ENCODE results near the gene IGSF11.
"Not testable (repeated sequence)": the region's sequence is repeated elsewhere in the genome, so short reads cannot be mapped to it uniquely, and the experiment has no call there.

Gene IGSF11

DNA sequence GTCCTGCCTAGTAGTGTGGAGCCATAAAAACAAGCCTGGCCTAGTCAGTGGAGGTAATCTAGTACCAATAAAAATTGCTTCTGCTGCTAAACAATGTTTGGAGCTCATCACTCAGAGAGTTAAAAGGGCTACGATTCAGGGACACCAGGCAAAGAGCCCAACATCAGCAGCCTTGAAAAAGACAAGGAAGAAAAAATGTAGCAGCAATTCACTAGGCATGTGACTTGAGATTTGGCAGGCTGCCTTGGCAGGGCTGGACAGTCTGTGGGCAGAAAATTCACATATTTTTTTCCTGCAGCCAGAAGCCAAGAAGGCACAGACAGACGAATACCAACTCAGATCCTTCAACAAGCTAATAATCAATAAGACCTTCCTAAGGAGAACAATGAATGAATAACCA lies 47.2 kb downstream of the IGSF11 start:
- no peak for TF ChIP-seq TAF1 (IDR thresholded peaks at IDR 0.05; ENCODE audit: borderline replicate concordance, low read depth, low read length)
- TF ChIP-seq POLR2AphosphoS5 (IDR thresholded peaks at IDR 0.05; ENCODE audit: low read depth, low read length), result no peak
- TF ChIP-seq POLR2A (IDR thresholded peaks at IDR 0.05; ENCODE audit: low read depth, low read length), result no peak
- DNase-seq (ENCODE audit: insufficient read length) (no peak), FAIRE-seq (no peak)

GRCh38 chr3:118986734-118987133 lies 47.9 kb downstream of the IGSF11 start:
- FAIRE-seq (no peak), DNase-seq (ENCODE audit: insufficient read length) (no peak)
- TF ChIP-seq POLR2AphosphoS5 (IDR thresholded peaks at IDR 0.05; ENCODE audit: low read depth, low read length) (no peak), TAF1 (IDR thresholded peaks at IDR 0.05; ENCODE audit: borderline replicate concordance, low read depth, low read length) (no peak), POLR2A (IDR thresholded peaks at IDR 0.05; ENCODE audit: low read depth, low read length) (no peak)

DNA sequence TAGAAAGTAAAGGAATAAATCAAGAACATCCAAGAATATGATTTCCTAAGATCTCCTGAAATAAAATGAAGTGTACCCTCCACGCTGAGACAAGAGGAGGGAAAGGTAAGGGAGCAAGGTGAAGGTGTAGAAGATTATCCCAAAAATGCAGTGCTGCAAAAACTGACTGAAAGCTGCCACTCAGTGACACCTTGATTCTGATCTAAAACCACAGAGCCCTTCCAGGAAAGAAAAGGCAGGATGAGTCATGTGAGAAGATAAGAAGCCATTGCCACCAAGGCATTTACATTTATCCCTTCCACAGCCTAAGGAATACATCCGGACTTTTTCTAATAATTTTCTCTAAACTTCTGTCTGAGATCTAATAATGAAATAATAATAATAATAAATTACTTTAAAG lies 49.9 kb downstream of the IGSF11 start:
- TF ChIP-seq TAF1 (IDR thresholded peaks at IDR 0.05; ENCODE audit: borderline replicate concordance, low read depth, low read length) (no peak), POLR2AphosphoS5 (IDR thresholded peaks at IDR 0.05; ENCODE audit: low read depth, low read length) (no peak), POLR2A (IDR thresholded peaks at IDR 0.05; ENCODE audit: low read depth, low read length) (no peak)
- FAIRE-seq, result no peak
- DNase-seq (ENCODE audit: insufficient read length), result no peak

- DNase-seq (ENCODE audit: insufficient read length) (no peak), FAIRE-seq (no peak)
- TF ChIP-seq POLR2AphosphoS5 (IDR thresholded peaks at IDR 0.05; ENCODE audit: low read depth, low read length) (no peak), TAF1 (IDR thresholded peaks at IDR 0.05; ENCODE audit: borderline replicate concordance, low read depth, low read length) (no peak), POLR2A (IDR thresholded peaks at IDR 0.05; ENCODE audit: low read depth, low read length) (no peak)
Measured at GRCh38 chr3:118981494-118982134, 53.0 kb downstream of the IGSF11 start.

DNA sequence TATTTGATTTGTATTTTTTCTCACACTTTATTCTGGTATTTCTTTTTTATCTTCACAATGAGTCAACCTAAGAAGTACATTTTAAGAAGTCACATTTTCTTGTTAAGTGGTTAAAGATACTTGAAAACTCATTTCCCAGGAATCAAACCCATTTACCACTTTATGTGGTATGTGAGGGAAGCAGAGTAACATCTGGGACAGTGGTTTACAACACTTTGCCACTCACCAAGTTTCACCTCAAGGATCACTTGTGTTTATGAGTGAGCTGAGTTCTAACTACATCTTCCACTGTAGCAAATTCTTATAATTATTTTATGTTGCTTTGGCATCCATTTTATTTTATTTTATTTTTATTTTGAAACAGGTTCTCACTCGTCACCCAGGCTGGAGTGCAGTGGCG lies 53.8 kb downstream of the IGSF11 start:
- FAIRE-seq, result no peak
- TF ChIP-seq POLR2AphosphoS5 (IDR thresholded peaks at IDR 0.05; ENCODE audit: low read depth, low read length) (no peak), POLR2A (IDR thresholded peaks at IDR 0.05; ENCODE audit: low read depth, low read length) (no peak), TAF1 (IDR thresholded peaks at IDR 0.05; ENCODE audit: borderline replicate concordance, low read depth, low read length) (no peak)
- DNase-seq (ENCODE audit: insufficient read length), result no peak

DNA sequence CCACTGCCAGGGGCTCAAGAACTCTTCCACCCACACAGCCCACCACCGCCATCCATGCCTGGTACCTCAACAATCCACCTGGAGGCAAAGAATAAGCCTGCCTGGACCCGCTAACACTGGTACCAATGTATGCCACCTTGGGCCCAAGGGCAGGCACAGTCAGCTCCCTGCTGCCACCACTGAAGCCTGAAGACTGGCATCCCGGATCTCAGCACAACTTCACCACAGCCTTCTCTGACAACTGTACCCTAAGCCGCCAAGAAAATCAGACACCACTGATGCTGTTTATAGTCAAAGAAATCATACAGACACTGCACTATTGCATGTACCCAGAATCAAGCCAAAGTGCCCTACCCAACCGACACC lies 56.3 kb downstream of the IGSF11 start:
- no peak for TF ChIP-seq POLR2AphosphoS5 (IDR thresholded peaks at IDR 0.05; ENCODE audit: low read depth, low read length)
- no peak for TF ChIP-seq TAF1 (IDR thresholded peaks at IDR 0.05; ENCODE audit: borderline replicate concordance, low read depth, low read length)
- TF ChIP-seq POLR2A (IDR thresholded peaks at IDR 0.05; ENCODE audit: low read depth, low read length), result no peak
- no peak for DNase-seq (ENCODE audit: insufficient read length)
- no peak for FAIRE-seq

- no peak for TF ChIP-seq POLR2A (IDR thresholded peaks at IDR 0.05; ENCODE audit: low read depth, low read length)
- TF ChIP-seq POLR2AphosphoS5 (IDR thresholded peaks at IDR 0.05; ENCODE audit: low read depth, low read length), result no peak
- no peak for TF ChIP-seq TAF1 (IDR thresholded peaks at IDR 0.05; ENCODE audit: borderline replicate concordance, low read depth, low read length)
- DNase-seq (ENCODE audit: insufficient read length), result no peak
- FAIRE-seq, result no peak
Measured at GRCh38 chr3:118977671-118978392, 56.8 kb downstream of the IGSF11 start.

DNA sequence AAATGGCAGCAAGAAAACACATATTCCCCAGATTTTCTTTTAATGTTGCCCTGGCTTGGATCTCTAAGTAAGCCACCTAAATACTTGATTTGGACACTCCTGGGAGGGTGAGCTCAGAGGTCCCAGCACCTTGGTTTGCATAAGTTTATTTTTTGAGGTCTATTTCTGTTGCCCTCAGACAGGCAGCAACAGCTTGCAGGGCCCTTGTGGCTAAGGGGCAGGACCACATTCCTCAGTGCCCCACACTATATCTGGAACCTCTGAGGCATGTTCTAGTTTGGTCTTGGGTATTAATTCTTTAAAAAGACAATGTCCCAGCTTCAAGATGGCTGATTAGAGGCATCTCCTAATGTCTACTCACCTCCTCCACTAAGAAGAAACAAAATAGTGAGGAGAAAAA lies 57.5 kb downstream of the IGSF11 start:
- FAIRE-seq, result no peak

DNA sequence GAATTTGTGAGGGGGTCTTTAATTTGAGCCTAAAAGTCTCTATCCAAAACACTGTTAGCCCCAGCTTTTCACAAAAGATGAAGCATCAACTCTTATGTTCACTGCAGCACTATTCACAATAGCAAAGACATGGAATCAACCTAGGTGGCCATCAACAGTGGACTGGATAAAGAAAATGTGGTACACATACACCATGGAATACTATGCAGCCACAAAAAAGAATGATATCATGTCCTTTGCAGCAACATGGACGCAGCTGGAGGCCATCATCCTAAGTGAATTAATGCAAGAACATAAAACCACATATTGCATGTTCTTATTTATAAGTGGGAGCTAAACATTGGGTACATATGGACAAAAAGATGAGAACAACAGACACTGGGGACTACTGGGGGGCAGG lies 59.2 kb downstream of the IGSF11 start:
- FAIRE-seq; DNase-seq (ENCODE audit: insufficient read length): not testable (repeated sequence)

More for the DNA sequence above, 57.5 kb downstream of the IGSF11 start:
- DNase-seq (ENCODE audit: insufficient read length), result no peak
- TF ChIP-seq POLR2A (IDR thresholded peaks at IDR 0.05; ENCODE audit: low read depth, low read length) (no peak), POLR2AphosphoS5 (IDR thresholded peaks at IDR 0.05; ENCODE audit: low read depth, low read length) (no peak), TAF1 (IDR thresholded peaks at IDR 0.05; ENCODE audit: borderline replicate concordance, low read depth, low read length) (no peak)

DNA sequence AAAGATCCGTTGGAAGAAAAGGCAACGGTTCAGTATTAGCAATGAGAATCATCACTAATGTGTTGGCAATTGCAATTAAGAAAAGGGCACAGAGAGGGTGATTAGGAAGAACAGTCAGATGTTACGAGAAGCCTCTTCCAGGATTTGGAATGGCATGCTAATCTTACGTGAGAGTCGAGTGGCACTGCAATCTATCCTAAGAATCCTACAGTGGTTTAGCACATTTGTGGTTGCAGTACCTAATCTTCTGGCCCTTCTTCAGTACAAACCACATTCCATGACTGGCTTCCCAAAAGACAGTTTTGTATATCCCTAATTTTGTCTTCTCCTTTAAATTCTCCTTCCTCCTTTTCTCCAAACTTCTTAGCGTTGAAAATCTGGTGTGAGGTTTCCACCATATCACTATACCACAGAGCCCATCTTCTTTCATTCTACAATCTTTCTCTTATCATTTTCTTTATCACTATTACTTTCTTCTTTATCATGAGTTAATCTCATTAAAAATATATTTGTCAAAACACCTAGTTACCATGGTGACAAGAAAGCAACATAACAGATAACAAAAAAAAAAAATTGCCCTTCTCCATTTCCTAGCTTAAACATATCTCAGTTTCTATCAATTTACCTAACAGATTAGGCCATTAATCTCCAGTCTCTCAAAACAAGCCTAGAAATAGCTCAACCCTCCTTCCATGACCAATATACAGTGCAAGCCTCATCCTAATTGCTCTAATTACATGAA lies 60.1 kb downstream of the IGSF11 start:
- FAIRE-seq, result no peak
- TF ChIP-seq POLR2A (IDR thresholded peaks at IDR 0.05; ENCODE audit: low read depth, low read length) (no peak), TAF1 (IDR thresholded peaks at IDR 0.05; ENCODE audit: borderline replicate concordance, low read depth, low read length) (no peak), POLR2AphosphoS5 (IDR thresholded peaks at IDR 0.05; ENCODE audit: low read depth, low read length) (no peak)
- DNase-seq (ENCODE audit: insufficient read length), result no peak

- no peak for TF ChIP-seq TAF1 (IDR thresholded peaks at IDR 0.05; ENCODE audit: borderline replicate concordance, low read depth, low read length)
- no peak for TF ChIP-seq POLR2AphosphoS5 (IDR thresholded peaks at IDR 0.05; ENCODE audit: low read depth, low read length)
- no peak for TF ChIP-seq POLR2A (IDR thresholded peaks at IDR 0.05; ENCODE audit: low read depth, low read length)
- DNase-seq (ENCODE audit: insufficient read length), result no peak
Measured at GRCh38 chr3:118973050-118973449, 61.6 kb downstream of the IGSF11 start.

DNA sequence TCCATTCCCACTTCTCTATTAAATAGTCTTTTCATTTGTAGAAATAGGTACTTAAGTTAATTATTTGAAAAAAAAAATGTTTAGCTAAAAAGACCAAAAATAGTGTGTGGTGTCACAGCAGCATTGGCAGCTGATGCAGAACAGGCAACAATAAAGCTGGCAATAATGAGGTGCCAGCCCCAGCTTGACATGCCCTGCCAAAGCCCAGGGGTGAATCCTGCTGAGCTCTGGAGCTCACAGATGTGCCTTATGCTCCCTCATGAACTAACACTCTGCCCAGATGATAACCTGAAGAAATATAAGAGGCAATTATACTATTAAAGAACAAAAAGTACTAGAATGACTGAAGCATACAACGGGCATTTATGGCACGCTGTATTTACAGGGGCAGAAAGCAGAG lies 63.8 kb downstream of the IGSF11 start:
- no peak for TF ChIP-seq POLR2AphosphoS5 (IDR thresholded peaks at IDR 0.05; ENCODE audit: low read depth, low read length)
- no peak for TF ChIP-seq POLR2A (IDR thresholded peaks at IDR 0.05; ENCODE audit: low read depth, low read length)
- TF ChIP-seq TAF1 (IDR thresholded peaks at IDR 0.05; ENCODE audit: borderline replicate concordance, low read depth, low read length), result no peak
- FAIRE-seq, result no peak
- no peak for DNase-seq (ENCODE audit: insufficient read length)

More at GRCh38 chr3:118973050-118973449, 61.6 kb downstream of the IGSF11 start:
- FAIRE-seq, result no peak
